PC-3 (cell line): ENCODE data around the gene NDUFAF5.

Source experiments
- EZH2 ChIP-seq: fragments of 300-600 bp; sonication (generic); IDR thresholded peaks from one replicate; pipeline ENCODE4 v1.6.1; 2017; ENCODE audit warnings: antibody characterized with exemption, mild to moderate bottlenecking, low read length; ENCODE audit not compliant: unreplicated experiment
- EZH2phosphoT487 ChIP-seq: fragments of 300-600 bp; sonication (generic); IDR thresholded peaks from 2 replicates; pipeline ENCODE4 v1.6.1; 2018; ENCODE audit warnings: mild to moderate bottlenecking, antibody characterized with exemption, low read length, borderline replicate concordance
- TF ChIP-seq, protein P1 (sequence below): fragments of 300-600 bp; sonication (generic); conservative IDR thresholded peaks from 2 replicates; pipeline ENCODE4 v1.5.1; 2017; ENCODE audit warnings: antibody characterized with exemption, low read depth, mild to moderate bottlenecking, low read length

DNA sequence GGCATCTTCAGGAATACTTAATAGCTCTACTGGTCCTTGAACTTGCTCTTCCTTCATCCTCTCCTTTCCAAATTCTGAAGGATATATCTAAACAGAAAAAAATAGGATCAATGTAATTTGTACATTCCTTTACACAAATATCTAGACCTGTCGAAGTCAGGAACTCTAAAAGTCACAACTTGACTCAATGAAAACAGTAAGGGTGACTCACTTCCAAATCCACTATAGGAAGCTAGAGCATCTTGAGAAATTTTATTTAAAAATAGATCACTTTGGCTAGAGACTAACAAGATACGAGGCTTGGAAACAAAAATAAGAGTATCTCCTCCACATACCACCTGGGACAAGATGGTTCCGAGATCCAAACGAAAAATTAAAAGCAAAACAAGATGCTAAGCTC is 12.3 kb upstream of the NDUFAF5 start:
- no peak for TF ChIP-seq EZH2phosphoT487
- TF ChIP-seq, protein P1, sequence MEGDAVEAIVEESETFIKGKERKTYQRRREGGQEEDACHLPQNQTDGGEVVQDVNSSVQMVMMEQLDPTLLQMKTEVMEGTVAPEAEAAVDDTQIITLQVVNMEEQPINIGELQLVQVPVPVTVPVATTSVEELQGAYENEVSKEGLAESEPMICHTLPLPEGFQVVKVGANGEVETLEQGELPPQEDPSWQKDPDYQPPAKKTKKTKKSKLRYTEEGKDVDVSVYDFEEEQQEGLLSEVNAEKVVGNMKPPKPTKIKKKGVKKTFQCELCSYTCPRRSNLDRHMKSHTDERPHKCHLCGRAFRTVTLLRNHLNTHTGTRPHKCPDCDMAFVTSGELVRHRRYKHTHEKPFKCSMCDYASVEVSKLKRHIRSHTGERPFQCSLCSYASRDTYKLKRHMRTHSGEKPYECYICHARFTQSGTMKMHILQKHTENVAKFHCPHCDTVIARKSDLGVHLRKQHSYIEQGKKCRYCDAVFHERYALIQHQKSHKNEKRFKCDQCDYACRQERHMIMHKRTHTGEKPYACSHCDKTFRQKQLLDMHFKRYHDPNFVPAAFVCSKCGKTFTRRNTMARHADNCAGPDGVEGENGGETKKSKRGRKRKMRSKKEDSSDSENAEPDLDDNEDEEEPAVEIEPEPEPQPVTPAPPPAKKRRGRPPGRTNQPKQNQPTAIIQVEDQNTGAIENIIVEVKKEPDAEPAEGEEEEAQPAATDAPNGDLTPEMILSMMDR, result no peak
- no peak for TF ChIP-seq EZH2
